ENCODE data around the gene YTHDF1. TPM values are rescaled to one million over a fixed set of nuclear protein-coding genes. Genes with fewer than 3 reads are reported as not detected.

Gene YTHDF1
- total and polyA plus RNA-seq, 2 experiments from 2014 or later, result 35.9 to 57.4 TPM

GRCh38 chr20:63171991-63172390 lies 43.9 kb downstream of the YTHDF1 start:
- no peaks in the 10 kb centered on the region for H3K9me3 ChIP-seq (ENCODE audit: low read depth)
- H3K4me3 ChIP-seq, result no peak overlapping the region
- H3K79me2 ChIP-seq, result no peaks in the 10 kb centered on the region
- H4K20me1 ChIP-seq (ENCODE audit: insufficient read depth, poor library complexity, severe bottlenecking), result no peaks in the 10 kb centered on the region
- TF ChIP-seq CTCF (IDR thresholded peaks at IDR 0.05; ENCODE audit: poor library complexity), result no peak
- no peak for TF ChIP-seq EZH2phosphoT487 (IDR thresholded peaks at IDR 0.05; ENCODE audit: low read depth, severe bottlenecking, unreplicated experiment)
- no peak for TF ChIP-seq EZH2 (IDR thresholded peaks at IDR 0.05; ENCODE audit: borderline replicate concordance)
- H3K4me2 ChIP-seq, result no peak overlapping the region
- H2AFZ ChIP-seq, result no peak overlapping the region
- no peaks in the 10 kb centered on the region for H3K4me1 ChIP-seq (ENCODE audit: insufficient read depth)
- no peak overlapping the region for H3K27ac ChIP-seq
- WGBS (ENCODE audit: low lambda C conversion rate, missing lambda C conversion rate), result 90% methylated on average over 4 of the region's 5 CpGs
- H3K36me3 ChIP-seq (replicated peaks; ENCODE audit: insufficient read depth, low read depth), result no peaks in the 10 kb centered on the region
- no peak for DNase-seq (ENCODE audit: low spot score)
- H3K9me2 ChIP-seq (replicated peaks; ENCODE audit: insufficient read depth), result no peaks in the 10 kb centered on the region
- peaks cover 61% of the 10 kb centered on the region for H3K27me3 ChIP-seq

DNA sequence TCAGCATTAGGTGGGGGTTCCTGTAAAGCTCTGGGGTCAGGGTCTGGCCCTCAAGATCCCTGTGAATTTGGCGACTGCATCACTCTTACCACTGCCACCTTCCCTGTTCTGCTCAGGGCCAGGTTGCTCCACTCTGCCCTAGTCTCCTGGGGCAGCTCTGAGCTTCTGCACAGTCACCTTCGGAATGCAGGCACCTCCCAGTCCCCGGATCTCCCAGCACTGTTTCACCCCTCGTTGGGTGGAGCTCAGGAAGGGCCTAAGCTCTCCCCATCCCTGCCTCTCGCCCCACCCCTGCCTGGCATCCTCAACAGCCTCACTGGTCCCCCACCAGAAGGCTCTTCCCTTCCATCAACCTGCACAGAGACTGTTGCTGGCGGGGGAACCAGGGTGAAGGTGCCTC lies 46.2 kb downstream of the YTHDF1 start:
- no peak for TF ChIP-seq EZH2phosphoT487 (IDR thresholded peaks at IDR 0.05; ENCODE audit: low read depth, severe bottlenecking, unreplicated experiment)
- TF ChIP-seq CTCF (IDR thresholded peaks at IDR 0.05; ENCODE audit: poor library complexity), result no peak
- TF ChIP-seq EZH2 (IDR thresholded peaks at IDR 0.05; ENCODE audit: borderline replicate concordance), result no peak
- Histone ChIP-seq H3K4me1 (ENCODE audit: insufficient read depth) (no peaks in the 10 kb centered on the region), H3K36me3 (replicated peaks; ENCODE audit: insufficient read depth, low read depth) (no peaks in the 10 kb centered on the region), H3K27me3 (peaks cover 38% of the 10 kb centered on the region), H2AFZ (no peak overlapping the region), H3K4me2 (no peak overlapping the region), H3K79me2 (no peaks in the 10 kb centered on the region), H3K9me2 (replicated peaks; ENCODE audit: insufficient read depth) (no peaks in the 10 kb centered on the region), H4K20me1 (ENCODE audit: insufficient read depth, poor library complexity, severe bottlenecking) (no peaks in the 10 kb centered on the region), H3K9me3 (ENCODE audit: low read depth) (no peaks in the 10 kb centered on the region), H3K27ac (no peak overlapping the region), H3K4me3 (no peak overlapping the region)
- WGBS (ENCODE audit: low lambda C conversion rate, missing lambda C conversion rate), result 62% methylated on average over 6 of the region's 6 CpGs
- DNase-seq (ENCODE audit: low spot score), result no peak

DNA sequence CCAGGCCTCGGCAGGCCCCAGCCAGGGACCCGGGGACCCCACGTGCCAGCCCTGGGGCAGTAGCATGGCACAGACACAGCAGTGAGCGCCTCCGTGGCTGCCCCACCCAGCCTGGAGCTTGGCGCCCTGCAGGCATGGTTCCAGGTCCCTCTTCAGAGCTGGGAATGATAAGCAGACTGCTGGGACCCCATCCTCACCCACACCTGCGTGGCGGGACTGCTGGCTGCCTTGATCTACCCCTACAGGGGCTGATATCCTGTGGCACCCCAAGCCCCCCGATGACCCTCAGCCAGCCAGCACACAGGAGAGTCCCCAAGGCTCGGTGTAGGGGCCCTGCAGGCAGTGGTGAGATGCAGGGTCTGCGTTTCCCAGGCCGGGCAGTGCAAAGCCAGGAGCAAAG lies 47.1 kb downstream of the YTHDF1 start:
- Histone ChIP-seq H3K9me2 (replicated peaks; ENCODE audit: insufficient read depth) (no peaks in the 10 kb centered on the region), H3K27ac (no peak overlapping the region), H3K36me3 (replicated peaks; ENCODE audit: insufficient read depth, low read depth) (no peaks in the 10 kb centered on the region), H3K27me3 (peaks cover 30% of the 10 kb centered on the region), H3K4me2 (no peak overlapping the region), H4K20me1 (ENCODE audit: insufficient read depth, poor library complexity, severe bottlenecking) (no peaks in the 10 kb centered on the region), H3K79me2 (no peaks in the 10 kb centered on the region), H2AFZ (no peak overlapping the region), H3K4me3 (no peak overlapping the region), H3K9me3 (ENCODE audit: low read depth) (no peaks in the 10 kb centered on the region), H3K4me1 (ENCODE audit: insufficient read depth) (no peaks in the 10 kb centered on the region)
- WGBS (ENCODE audit: low lambda C conversion rate, missing lambda C conversion rate), result 85% methylated on average over 12 of the region's 12 CpGs
- no peak for TF ChIP-seq EZH2 (IDR thresholded peaks at IDR 0.05; ENCODE audit: borderline replicate concordance)
- no peak for TF ChIP-seq EZH2phosphoT487 (IDR thresholded peaks at IDR 0.05; ENCODE audit: low read depth, severe bottlenecking, unreplicated experiment)
- no peak for TF ChIP-seq CTCF (IDR thresholded peaks at IDR 0.05; ENCODE audit: poor library complexity)
- DNase-seq (ENCODE audit: low spot score), result no peak

Data from hepatocyte (in vitro differentiated cells).